Measurements from ENCODE around the gene PBLD.

GRCh38 chr10:68269562-68270290, 63.0 kb downstream of the PBLD start:
- no peak for TF ChIP-seq POLR2A (IDR thresholded peaks at IDR 0.05)
- no peak for TF ChIP-seq CTCF (IDR thresholded peaks at IDR 0.05)
